ENCODE data around the gene HSP90AB1. TPM values are rescaled to one million over a fixed set of nuclear protein-coding genes. Genes with fewer than 3 reads are reported as not detected.

HSP90AB1 gene
- polyA plus RNA-seq, 4 donors, result 1,095 to 1,303 (median 1,164) TPM

- DNase-seq (ENCODE audit: low read depth in 4 of 4, low spot score in 2 of 4), result peak in 3 of 4 donors; percentile 83 to 89 (median 86)
Observed at GRCh38 chr6:44265007-44265721, 18.3 kb downstream of the HSP90AB1 start, which contains the start of gene NFKBIE. Gene NFKBIE (minus strand): TSS chr6:44265551. CDS start chr6:44265346, 205 bp downstream.

GRCh38 chr6:44265722-44266233 is 18.9 kb downstream of the HSP90AB1 start:
- no peak for DNase-seq (ENCODE audit: low read depth in 4 of 4, low spot score in 2 of 4)

DNA sequence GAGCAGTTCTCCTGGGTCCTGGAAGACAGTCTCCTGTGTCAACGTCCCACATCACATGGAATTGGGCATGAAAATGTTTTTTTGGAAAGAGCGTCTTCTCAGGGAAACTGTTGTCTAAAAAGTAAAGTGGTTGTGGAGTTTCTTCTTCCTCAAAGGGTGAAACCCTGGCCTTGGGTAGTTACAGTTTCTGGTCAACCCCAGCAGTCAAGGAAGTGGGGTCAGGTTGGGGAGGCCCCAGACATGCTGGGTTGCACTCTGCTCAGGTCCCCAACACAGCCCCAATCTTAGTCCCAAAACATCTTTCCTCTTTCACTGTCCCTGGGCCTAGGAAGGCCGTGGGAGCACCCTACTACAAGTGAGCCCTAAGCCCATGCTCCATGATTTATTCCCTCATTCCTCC is 19.4 kb downstream of the HSP90AB1 start:
- DNase-seq (ENCODE audit: low read depth in 4 of 4, low spot score in 2 of 4), result no peak

- DNase-seq (ENCODE audit: low read depth in 4 of 4, low spot score in 2 of 4), result no peak
Observed at GRCh38 chr6:44267252-44267651, 20.4 kb downstream of the HSP90AB1 start.

GRCh38 chr6:44268095-44268628 is 21.3 kb downstream of the HSP90AB1 start:
- no peak for DNase-seq (ENCODE audit: low read depth in 4 of 4, low spot score in 2 of 4)

DNA sequence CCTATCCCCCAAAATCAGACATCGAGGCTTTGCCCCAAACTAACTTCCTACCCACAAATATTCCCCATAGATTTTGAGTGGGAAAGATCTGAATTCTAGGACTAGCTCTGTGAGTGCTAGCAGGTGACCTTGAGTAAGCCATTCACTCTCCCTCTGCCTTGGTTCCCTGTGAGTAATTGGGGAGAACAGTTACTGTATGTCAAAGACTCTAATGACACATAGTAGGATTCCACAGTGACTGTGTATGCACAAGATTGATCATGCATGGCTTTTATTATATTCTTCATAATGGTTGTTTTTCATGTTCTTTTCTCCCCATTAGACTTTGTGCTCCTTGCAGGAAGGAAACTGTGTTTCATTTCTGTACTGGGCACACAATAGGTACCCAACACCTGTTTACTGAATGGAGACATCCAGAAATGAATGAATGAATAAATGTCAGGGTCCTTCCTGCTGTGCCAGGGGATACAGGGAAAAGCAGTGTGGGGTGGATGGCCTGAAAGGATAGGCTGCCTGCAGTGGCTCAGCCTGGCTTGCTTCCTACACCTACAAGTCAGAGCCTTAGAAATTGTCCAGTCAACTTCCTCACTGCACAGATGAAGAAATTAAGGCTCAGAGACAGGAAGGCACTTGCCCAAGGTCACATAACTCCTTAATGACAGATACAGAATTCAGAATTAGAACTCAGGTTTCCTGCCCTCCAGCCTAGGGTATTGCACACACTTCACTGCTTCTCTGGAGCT is 22.4 kb downstream of the HSP90AB1 start:
- DNase-seq (ENCODE audit: low read depth in 4 of 4, low spot score in 2 of 4), result no peak

DNA sequence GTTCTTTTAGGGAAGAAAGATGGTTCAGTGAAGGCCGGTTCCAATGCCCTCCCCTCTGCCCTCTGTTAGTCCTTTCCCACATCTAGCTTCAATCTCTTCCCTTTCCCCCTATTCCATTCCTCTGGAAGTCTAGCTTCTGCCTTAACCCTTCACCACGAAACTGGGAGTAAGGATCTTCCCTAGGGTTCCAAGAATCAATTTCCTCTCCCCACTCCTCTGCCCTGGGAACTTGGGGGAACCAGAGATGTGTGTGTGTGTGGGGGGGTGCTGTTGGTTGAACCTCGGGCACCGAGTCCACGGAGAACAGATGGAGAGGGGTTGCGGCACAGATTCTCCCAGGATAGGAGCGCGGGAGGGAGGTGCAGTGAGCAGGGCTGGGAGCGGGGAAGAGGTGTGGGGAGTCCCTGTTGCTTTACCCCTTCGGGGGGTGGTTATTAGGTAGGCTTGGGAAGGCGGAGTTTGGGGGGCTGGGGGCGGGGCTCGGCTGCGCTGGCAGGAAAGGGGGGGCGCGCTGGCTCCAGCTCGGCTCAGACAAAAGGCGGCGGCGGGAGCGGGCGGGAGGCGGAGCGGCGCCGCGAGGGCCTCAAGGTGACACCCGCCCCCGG is 23.1 kb downstream of the HSP90AB1 start, which contains the start of gene TMEM151B:
Gene TMEM151B (plus strand): TSS at position 530 of the 605 bp plus-strand sequence. CDS start 293 bp downstream, outside the sequence.
- no peak for DNase-seq (ENCODE audit: low read depth in 4 of 4, low spot score in 2 of 4)

DNA sequence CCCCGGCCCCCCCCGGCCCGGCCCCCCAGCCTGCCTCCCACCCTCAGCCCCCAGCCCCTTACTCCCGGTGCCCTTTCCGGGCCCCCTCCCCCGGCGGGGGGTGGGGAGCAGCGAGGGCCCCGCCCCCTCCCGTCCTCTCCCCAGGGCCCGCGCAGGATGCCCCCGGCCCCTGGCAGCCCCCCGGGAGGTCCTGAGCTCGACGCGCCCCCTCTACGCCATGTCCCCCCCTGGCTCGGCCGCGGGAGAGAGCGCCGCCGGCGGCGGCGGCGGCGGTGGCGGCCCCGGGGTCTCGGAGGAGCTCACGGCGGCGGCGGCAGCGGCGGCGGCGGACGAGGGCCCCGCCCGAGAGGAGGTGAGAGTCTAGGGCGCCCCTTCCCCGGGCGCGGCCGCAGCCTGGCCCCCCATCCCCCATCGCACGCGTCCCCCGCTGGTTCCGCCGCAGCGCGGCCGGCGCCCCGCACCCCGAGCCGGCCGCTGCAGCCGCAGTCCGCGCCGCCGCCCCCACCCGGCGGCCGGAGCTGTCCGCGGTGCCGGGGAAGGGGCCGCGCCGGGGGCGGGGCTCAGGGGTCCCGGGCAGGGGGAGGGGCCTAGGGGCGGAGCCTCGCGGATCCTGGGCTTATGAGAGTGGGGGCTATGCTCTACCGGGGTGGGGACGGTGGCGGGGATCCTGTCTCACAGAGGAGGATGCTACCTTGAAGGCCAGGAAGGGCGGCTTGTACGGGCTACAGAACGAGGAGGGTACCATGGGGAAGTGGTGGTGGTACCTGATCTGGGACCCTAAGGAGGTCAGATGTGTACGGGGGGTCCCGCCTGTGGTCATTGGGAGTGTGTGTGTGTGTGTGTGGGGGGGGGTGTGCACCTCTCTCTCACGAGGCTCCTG is 23.9 kb downstream of the HSP90AB1 start:
- DNase-seq (ENCODE audit: low read depth in 4 of 4, low spot score in 2 of 4), result no peak

- DNase-seq (ENCODE audit: low read depth in 4 of 4, low spot score in 2 of 4), result no peak
Observed at GRCh38 chr6:44271406-44271723, 24.5 kb downstream of the HSP90AB1 start.

DNA sequence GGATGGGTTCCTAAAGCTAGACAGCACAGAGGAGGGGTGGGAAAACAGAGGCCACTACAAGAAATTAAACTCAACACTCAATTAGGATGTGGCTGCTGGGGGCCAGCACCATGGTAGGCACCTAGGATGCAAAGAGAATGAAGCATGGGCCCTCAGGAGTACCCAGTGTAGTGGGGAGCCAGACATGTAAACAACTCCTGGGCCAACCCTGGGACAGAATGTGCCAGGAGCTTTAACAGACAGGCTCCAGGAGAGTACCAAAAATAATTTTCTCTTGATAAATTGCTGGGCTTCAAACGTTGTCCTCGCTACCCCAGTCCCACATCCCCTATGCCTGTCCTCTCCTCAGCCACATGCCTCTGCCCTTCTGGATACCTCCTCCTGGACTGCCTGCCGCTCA is 25.0 kb downstream of the HSP90AB1 start:
- no peak for DNase-seq (ENCODE audit: low read depth in 4 of 4, low spot score in 2 of 4)

GRCh38 chr6:44272529-44272928 is 25.6 kb downstream of the HSP90AB1 start:
- DNase-seq (ENCODE audit: low read depth in 4 of 4, low spot score in 2 of 4), result no peak

- DNase-seq (ENCODE audit: low read depth in 4 of 4, low spot score in 2 of 4), result no peak
Observed at GRCh38 chr6:44272999-44273566, 26.2 kb downstream of the HSP90AB1 start.

DNA sequence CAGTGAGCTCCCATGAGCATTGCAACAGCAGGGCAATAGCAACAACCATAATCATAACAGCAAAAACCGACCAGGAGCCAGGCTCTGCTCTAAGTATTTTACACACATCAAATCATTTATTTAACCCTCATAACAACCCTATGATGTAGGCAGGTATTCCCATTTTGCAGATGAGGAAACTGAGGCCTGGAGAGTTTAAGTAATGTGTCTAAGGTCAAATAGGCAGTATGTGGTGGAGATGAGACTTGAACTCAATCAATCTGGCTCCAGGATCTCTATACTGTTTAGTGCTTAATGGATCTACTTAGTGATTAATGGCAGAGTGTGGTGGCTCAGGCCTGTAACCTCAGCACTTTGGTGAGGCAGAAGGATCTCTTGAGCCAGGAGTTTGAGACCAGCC is 26.7 kb downstream of the HSP90AB1 start:
- DNase-seq (ENCODE audit: low read depth in 4 of 4, low spot score in 2 of 4), result no peak

DNA sequence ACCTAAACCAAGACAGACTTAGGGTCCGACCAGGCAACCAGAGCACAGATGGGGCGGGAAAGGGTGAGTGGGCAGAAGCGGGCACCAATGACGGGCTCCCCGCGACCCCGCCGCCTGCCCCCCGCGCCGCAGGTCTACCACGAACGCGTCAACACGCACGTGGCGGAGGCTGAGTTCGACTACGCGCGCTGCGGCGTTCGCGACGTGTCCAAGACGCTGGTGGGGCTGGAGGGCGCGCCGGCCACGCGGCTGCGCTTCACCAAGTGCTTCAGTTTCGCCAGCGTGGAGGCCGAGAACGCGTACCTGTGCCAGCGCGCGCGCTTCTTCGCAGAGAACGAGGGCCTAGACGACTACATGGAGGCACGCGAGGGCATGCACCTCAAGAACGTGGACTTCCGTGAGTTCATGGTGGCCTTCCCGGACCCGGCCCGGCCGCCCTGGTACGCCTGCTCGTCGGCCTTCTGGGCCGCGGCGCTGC is 28.4 kb downstream of the HSP90AB1 start:
- DNase-seq (ENCODE audit: low read depth in 4 of 4, low spot score in 2 of 4), result no peak

GRCh38 chr6:44275749-44276648 is 29.1 kb downstream of the HSP90AB1 start:
- DNase-seq (ENCODE audit: low read depth in 4 of 4, low spot score in 2 of 4), result no peak

- DNase-seq (ENCODE audit: low read depth in 4 of 4, low spot score in 2 of 4), result no peak
Observed at GRCh38 chr6:44276667-44277640, 30.1 kb downstream of the HSP90AB1 start.

DNA sequence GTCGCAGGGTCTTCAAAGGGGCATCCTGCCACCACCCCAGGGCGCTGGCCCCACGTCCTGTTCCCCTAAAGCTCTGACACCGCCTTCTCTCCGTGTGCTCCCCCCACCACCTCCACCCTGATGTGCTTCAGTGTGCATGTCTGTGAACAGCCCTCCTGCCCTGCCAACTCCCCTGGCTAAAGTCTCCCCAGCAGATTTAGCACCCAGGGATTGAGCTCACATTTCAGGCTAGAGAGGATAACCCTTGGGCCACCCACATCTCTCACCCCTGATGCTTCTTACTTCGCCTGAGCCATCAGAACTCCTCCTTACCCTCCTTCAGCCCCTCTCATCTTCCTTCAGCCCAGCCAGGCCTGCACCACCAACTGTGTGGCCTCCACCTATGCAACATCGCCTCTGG is 30.9 kb downstream of the HSP90AB1 start:
- DNase-seq (ENCODE audit: low read depth in 4 of 4, low spot score in 2 of 4), result no peak

Data from left renal cortex interstitium (tissue), 4 donors.